ENCODE measurements around the gene NTSR2. TPM values are rescaled to one million over a fixed set of nuclear protein-coding genes. Genes with fewer than 3 reads are reported as not detected.

Gene NTSR2
- total and polyA plus RNA-seq, 10 of the 15 experiments (the other 5 are each of a cell fraction or from before 2014, with no cell fraction given), result not detected

DNA sequence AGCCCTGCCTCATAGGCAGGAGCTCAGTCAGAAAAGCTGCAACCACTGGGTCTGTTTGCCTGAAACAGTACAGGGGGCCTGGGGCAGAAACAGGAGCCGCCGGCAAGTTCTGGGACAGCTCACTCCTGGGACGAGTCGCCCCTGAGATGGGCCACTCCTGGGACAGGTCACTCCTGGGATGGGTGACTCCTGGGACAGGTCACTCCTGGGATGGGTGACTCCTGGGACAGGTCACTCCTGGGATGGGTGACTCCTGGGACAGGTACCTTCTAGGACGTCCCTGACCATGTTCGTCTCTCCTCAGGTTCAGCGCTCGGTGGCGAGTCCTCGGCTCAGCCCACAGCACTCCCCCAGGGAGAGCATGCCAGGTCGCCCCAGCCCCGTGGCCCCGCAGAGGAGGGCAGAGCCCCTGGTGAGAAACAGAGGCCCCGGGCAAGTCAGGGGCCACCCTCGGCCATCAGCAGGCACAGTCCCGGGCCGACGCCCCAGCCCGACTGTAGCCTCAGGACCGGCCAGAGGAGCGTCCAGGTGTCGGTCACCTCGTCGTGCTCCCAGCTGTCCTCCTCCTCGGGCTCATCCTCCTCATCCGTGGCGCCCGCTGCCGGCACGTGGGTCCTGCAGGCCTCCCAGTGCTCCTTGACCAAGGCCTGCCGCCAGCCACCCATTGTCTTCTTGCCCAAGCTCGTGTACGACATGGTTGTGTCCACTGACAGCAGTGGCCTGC, 51.8 kb downstream of the NTSR2 start:
- no peak overlapping the region for H3K27ac ChIP-seq (ENCODE audit: control insufficient read depth, insufficient read depth)
- in situ Hi-C loops (cut with MboI), result no loop called here
- intact Hi-C loops (cut with micrococcal nuclease; ENCODE audit: unreplicated experiment), result no loop called here
- H3K4me1 ChIP-seq (ENCODE audit: control insufficient read depth, insufficient read depth, low read length), result no peaks in the 10 kb centered on the region
- no peaks in the 10 kb centered on the region for H3K36me3 ChIP-seq (ENCODE audit: control insufficient read depth in 2 of 2, insufficient read depth in 2 of 2, low read length in 1 of 2)
- SMC1A ChIA-PET (ENCODE audit: uncharacterized antibody, unreplicated experiment), result no interaction called here
- BruUV-seq (replicated peaks), result no TSS peak
- POLR2A ChIA-PET, result no interaction called here
- no peak for ATAC-seq
- WGBS (ENCODE audit: insufficient coverage, insufficient replicate concordance, low lambda C conversion rate, missing lambda C conversion rate), result 51% methylated on average over 30 of the region's 33 CpGs
- no peaks in the 10 kb centered on the region for H3K9me3 ChIP-seq (replicated peaks; ENCODE audit: control insufficient read depth, insufficient read depth, low read length)
- no peaks in the 10 kb centered on the region for H3K79me2 ChIP-seq (ENCODE audit: control insufficient read depth, insufficient read depth, low read length)
- no peak for FAIRE-seq
- RAD21 ChIA-PET (ENCODE audit: unreplicated experiment), result no interaction called here
- no peak overlapping the region for H3K9ac ChIP-seq (ENCODE audit: control insufficient read depth, insufficient read depth, low read length)
- TF ChIP-seq FOXM1 (IDR thresholded peaks at IDR 0.05; ENCODE audit: low read depth, low read length) (no peak), IKZF2 (IDR thresholded peaks at IDR 0.05) (no peak), IKZF1 (conservative IDR thresholded peaks at IDR 0.05) (no peak), SUPT20H (IDR thresholded peaks at IDR 0.05; ENCODE audit: borderline replicate concordance, control insufficient read depth, low read depth, low read length) (no peak), NR2C1 (IDR thresholded peaks at IDR 0.05) (no peak), TARDBP (IDR thresholded peaks at IDR 0.05; ENCODE audit: borderline replicate concordance) (no peak), BRCA1 (IDR thresholded peaks at IDR 0.05; ENCODE audit: low read depth, low read length) (no peak), RAD51 (IDR thresholded peaks at IDR 0.05) (no peak), NFYA (IDR thresholded peaks at IDR 0.05; ENCODE audit: borderline replicate concordance, low read depth, low read length) (no peak), EZH2 (IDR thresholded peaks at IDR 0.05; ENCODE audit: borderline replicate concordance, control insufficient read depth, low read depth, low read length) (no peak), BMI1 (IDR thresholded peaks at IDR 0.05; ENCODE audit: borderline replicate concordance) (no peak)
- TF ChIP-seq, protein P1, sequence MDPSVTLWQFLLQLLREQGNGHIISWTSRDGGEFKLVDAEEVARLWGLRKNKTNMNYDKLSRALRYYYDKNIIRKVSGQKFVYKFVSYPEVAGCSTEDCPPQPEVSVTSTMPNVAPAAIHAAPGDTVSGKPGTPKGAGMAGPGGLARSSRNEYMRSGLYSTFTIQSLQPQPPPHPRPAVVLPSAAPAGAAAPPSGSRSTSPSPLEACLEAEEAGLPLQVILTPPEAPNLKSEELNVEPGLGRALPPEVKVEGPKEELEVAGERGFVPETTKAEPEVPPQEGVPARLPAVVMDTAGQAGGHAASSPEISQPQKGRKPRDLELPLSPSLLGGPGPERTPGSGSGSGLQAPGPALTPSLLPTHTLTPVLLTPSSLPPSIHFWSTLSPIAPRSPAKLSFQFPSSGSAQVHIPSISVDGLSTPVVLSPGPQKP (IDR thresholded peaks at IDR 0.05; ENCODE audit: low read depth, low read length), result no peak
- TF ChIP-seq, protein P2, sequence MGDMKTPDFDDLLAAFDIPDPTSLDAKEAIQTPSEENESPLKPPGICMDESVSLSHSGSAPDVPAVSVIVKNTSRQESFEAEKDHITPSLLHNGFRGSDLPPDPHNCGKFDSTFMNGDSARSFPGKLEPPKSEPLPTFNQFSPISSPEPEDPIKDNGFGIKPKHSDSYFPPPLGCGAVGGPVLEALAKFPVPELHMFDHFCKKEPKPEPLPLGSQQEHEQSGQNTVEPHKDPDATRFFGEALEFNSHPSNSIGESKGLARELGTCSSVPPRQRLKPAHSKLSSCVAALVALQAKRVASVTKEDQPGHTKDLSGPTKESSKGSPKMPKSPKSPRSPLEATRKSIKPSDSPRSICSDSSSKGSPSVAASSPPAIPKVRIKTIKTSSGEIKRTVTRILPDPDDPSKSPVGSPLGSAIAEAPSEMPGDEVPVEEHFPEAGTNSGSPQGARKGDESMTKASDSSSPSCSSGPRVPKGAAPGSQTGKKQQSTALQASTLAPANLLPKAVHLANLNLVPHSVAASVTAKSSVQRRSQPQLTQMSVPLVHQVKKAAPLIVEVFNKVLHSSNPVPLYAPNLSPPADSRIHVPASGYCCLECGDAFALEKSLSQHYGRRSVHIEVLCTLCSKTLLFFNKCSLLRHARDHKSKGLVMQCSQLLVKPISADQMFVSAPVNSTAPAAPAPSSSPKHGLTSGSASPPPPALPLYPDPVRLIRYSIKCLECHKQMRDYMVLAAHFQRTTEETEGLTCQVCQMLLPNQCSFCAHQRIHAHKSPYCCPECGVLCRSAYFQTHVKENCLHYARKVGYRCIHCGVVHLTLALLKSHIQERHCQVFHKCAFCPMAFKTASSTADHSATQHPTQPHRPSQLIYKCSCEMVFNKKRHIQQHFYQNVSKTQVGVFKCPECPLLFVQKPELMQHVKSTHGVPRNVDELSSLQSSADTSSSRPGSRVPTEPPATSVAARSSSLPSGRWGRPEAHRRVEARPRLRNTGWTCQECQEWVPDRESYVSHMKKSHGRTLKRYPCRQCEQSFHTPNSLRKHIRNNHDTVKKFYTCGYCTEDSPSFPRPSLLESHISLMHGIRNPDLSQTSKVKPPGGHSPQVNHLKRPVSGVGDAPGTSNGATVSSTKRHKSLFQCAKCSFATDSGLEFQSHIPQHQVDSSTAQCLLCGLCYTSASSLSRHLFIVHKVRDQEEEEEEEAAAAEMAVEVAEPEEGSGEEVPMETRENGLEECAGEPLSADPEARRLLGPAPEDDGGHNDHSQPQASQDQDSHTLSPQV (IDR thresholded peaks at IDR 0.05), result no peak
- TF ChIP-seq, protein P3, sequence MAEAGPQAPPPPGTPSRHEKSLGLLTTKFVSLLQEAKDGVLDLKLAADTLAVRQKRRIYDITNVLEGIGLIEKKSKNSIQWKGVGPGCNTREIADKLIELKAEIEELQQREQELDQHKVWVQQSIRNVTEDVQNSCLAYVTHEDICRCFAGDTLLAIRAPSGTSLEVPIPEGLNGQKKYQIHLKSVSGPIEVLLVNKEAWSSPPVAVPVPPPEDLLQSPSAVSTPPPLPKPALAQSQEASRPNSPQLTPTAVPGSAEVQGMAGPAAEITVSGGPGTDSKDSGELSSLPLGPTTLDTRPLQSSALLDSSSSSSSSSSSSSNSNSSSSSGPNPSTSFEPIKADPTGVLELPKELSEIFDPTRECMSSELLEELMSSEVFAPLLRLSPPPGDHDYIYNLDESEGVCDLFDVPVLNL (IDR thresholded peaks at IDR 0.05; ENCODE audit: low read depth, low read length), result no peak
- H2AFZ ChIP-seq (ENCODE audit: control insufficient read depth, low read depth, low read length), result no peak overlapping the region
- H3K4me2 ChIP-seq (ENCODE audit: control insufficient read depth, insufficient read depth), result no peak overlapping the region
- no peaks in the 10 kb centered on the region for H4K20me1 ChIP-seq (ENCODE audit: control insufficient read depth, insufficient read depth)
- H3K4me3 ChIP-seq, result no peak overlapping the region
- CTCF ChIA-PET, result no interaction called here
- peaks cover 0 to 2% of the 10 kb centered on the region in 2 experiments; a peak in 2 of 4 replicates for H3K27me3 ChIP-seq (replicated peaks in 1 of 2; ENCODE audit: control insufficient read depth in 2 of 2, insufficient read depth in 2 of 2, low read length in 1 of 2)
- no peak for DNase-seq (ENCODE audit: low read depth, low spot score)
